WTC11 (cell line): ENCODE measurements around the gene CRB2. TPM values are rescaled to one million over a fixed set of nuclear protein-coding genes. Genes with fewer than 3 reads are reported as not detected.
A peak's percentile ranks its signal among the peaks of the same experiment; 100 is the strongest.

ENCODE experiments used
- ATAC-seq: fragments of 200-7000 bp; cut with Tn5 transposase; 2 replicates; pipeline ENCODE4 v1.10.0; 2021; ENCODE audit warnings: mild to moderate bottlenecking, moderate library complexity
- CTCF ChIA-PET: fragments of 300-600 bp; sonication (Branson Sonifier 250); formaldehyde crosslinking; loops from one replicate; lab custom pipeline; 2021; ENCODE audit warnings: antibody characterized with exemption; lab: Charles Lee
- POLR2A ChIA-PET: fragments of 350-600 bp; sonication (Branson Sonifier 250); formaldehyde crosslinking; loops from one replicate; lab custom pipeline; 2021; ENCODE audit warnings: antibody characterized with exemption; lab: Charles Lee
- DNase-seq: peaks from one replicate; pipeline ENCODE4 v3.0.0; 2021; ENCODE audit warnings: low spot score
- H3K27ac Mint-ChIP-seq: 2 replicates; pipeline ENCODE4 v1.8.0; 2021; ENCODE audit warnings: mixed read lengths
- H3K27me3 Mint-ChIP-seq: 2 replicates; pipeline ENCODE4 v1.8.0; 2021; ENCODE audit warnings: low read depth, mild to moderate bottlenecking, moderate library complexity, mixed read lengths
- H3K36me3 Mint-ChIP-seq: 2 replicates; pipeline ENCODE4 v1.8.0; 2021; ENCODE audit warnings: mixed read lengths
- H3K4me1 Mint-ChIP-seq: 2 replicates; pipeline ENCODE4 v1.8.0; 2022; ENCODE audit warnings: mixed read lengths
- H3K4me3 Mint-ChIP-seq: 2 replicates; pipeline ENCODE4 v1.8.0; 2021; ENCODE audit warnings: mild to moderate bottlenecking, moderate library complexity, mixed read lengths
- H3K9me3 Mint-ChIP-seq: 2 replicates; pipeline ENCODE4 v1.8.0; 2021; ENCODE audit warnings: mixed read lengths
- ATF1 ChIP-seq: sonication (generic); formaldehyde crosslinking; IDR thresholded peaks from 2 replicates; pipeline ENCODE4 v1.8.1; 2023; ENCODE audit warnings: mild to moderate bottlenecking, moderate library complexity, missing genetic modification reagents
- ATF2 ChIP-seq: sonication (generic); formaldehyde crosslinking; IDR thresholded peaks from 2 replicates; pipeline ENCODE4 v1.8.1; 2022; ENCODE audit warnings: low read depth, missing genetic modification reagents, borderline replicate concordance
- CREB1 ChIP-seq: sonication (generic); formaldehyde crosslinking; IDR thresholded peaks from 2 replicates; pipeline ENCODE4 v1.8.0; 2023; ENCODE audit warnings: mild to moderate bottlenecking, missing genetic modification reagents
- CREM ChIP-seq: sonication (generic); formaldehyde crosslinking; IDR thresholded peaks from 2 replicates; pipeline ENCODE4 v1.8.1; 2022; ENCODE audit warnings: mild to moderate bottlenecking, missing genetic modification reagents, moderate library complexity
- ESRRA ChIP-seq: sonication (generic); formaldehyde crosslinking; IDR thresholded peaks from 2 replicates; pipeline ENCODE4 v1.8.1; 2022; ENCODE audit warnings: mild to moderate bottlenecking, missing genetic modification reagents, borderline replicate concordance
- FOXJ3 ChIP-seq: sonication (generic); formaldehyde crosslinking; IDR thresholded peaks from 2 replicates; pipeline ENCODE4 v1.9.0; 2021; ENCODE audit warnings: missing genetic modification reagents, mild to moderate bottlenecking, borderline replicate concordance
- FOXK1 ChIP-seq: sonication (generic); formaldehyde crosslinking; IDR thresholded peaks from 2 replicates; pipeline ENCODE4 v1.8.0; 2022; ENCODE audit warnings: mild to moderate bottlenecking, moderate library complexity, missing genetic modification reagents
- FOXP4 ChIP-seq: sonication (generic); formaldehyde crosslinking; IDR thresholded peaks from 2 replicates; pipeline ENCODE4 v1.8.0; 2022; ENCODE audit warnings: mild to moderate bottlenecking, missing genetic modification reagents
- HMGA2 ChIP-seq: fragments of 250-450 bp; sonication (Bioruptor Pico); IDR thresholded peaks from 2 replicates; pipeline ENCODE4 v1.4.0; 2021; ENCODE audit warnings: mild to moderate bottlenecking, moderate library complexity
- IRF1 ChIP-seq: sonication (generic); formaldehyde crosslinking; IDR thresholded peaks from 2 replicates; pipeline ENCODE4 v1.8.0; 2023; ENCODE audit warnings: missing genetic modification reagents
- MAX ChIP-seq: sonication (generic); formaldehyde crosslinking; IDR thresholded peaks from 2 replicates; pipeline ENCODE4 v1.8.0; 2022; ENCODE audit warnings: mild to moderate bottlenecking, missing genetic modification reagents
- MLX ChIP-seq: sonication (generic); formaldehyde crosslinking; IDR thresholded peaks from 2 replicates; pipeline ENCODE4 v1.8.1; 2023; ENCODE audit warnings: mild to moderate bottlenecking, missing genetic modification reagents, moderate library complexity
- NFATC4 ChIP-seq: fragments of 250-450 bp; sonication (Bioruptor Pico); IDR thresholded peaks from 2 replicates; pipeline ENCODE4 v1.9.0; 2021; ENCODE audit warnings: mild to moderate bottlenecking
- NFE2L1 ChIP-seq: sonication (generic); formaldehyde crosslinking; IDR thresholded peaks from 2 replicates; pipeline ENCODE4 v1.8.1; 2023; ENCODE audit warnings: missing genetic modification reagents
- PRRX2 ChIP-seq: fragments of 250-450 bp; sonication (Bioruptor Pico); IDR thresholded peaks from 2 replicates; pipeline ENCODE4 v1.8.0; 2021; ENCODE audit warnings: mild to moderate bottlenecking
- TEAD1 ChIP-seq: sonication (generic); formaldehyde crosslinking; IDR thresholded peaks from 2 replicates; pipeline ENCODE4 v1.8.0; 2022; ENCODE audit warnings: mild to moderate bottlenecking, missing genetic modification reagents
- TEAD4 ChIP-seq: sonication (generic); formaldehyde crosslinking; IDR thresholded peaks from 2 replicates; pipeline ENCODE4 v1.8.0; 2022; ENCODE audit warnings: mild to moderate bottlenecking, missing genetic modification reagents
- TP53 ChIP-seq: sonication (generic); formaldehyde crosslinking; IDR thresholded peaks from 2 replicates; pipeline ENCODE4 v1.8.1; 2023; ENCODE audit warnings: mild to moderate bottlenecking, missing genetic modification reagents
- USF1 ChIP-seq: sonication (generic); formaldehyde crosslinking; IDR thresholded peaks from 2 replicates; pipeline ENCODE4 v1.8.0; 2022; ENCODE audit warnings: mild to moderate bottlenecking, missing genetic modification reagents
- USF2 ChIP-seq: sonication (generic); formaldehyde crosslinking; IDR thresholded peaks from 2 replicates; pipeline ENCODE4 v1.8.1; 2023; ENCODE audit warnings: mild to moderate bottlenecking, missing genetic modification reagents, moderate library complexity
- ZBTB21 ChIP-seq: sonication (generic); formaldehyde crosslinking; IDR thresholded peaks from 2 replicates; pipeline ENCODE4 v1.8.1; 2023; ENCODE audit warnings: mild to moderate bottlenecking, missing genetic modification reagents, borderline replicate concordance
- ZBTB43 ChIP-seq: sonication (generic); formaldehyde crosslinking; IDR thresholded peaks from 2 replicates; pipeline ENCODE4 v1.8.1; 2023; ENCODE audit warnings: mild to moderate bottlenecking, missing genetic modification reagents
- ZNF121 ChIP-seq: sonication (generic); formaldehyde crosslinking; IDR thresholded peaks from 2 replicates; pipeline ENCODE4 v1.8.0; 2023; ENCODE audit warnings: missing genetic modification reagents
- ZNF138 ChIP-seq: sonication (generic); formaldehyde crosslinking; conservative IDR thresholded peaks from 2 replicates; pipeline ENCODE4 v1.8.1; 2022; ENCODE audit warnings: mild to moderate bottlenecking, moderate library complexity, missing genetic modification reagents
- ZNF219 ChIP-seq: sonication (generic); formaldehyde crosslinking; IDR thresholded peaks from 2 replicates; pipeline ENCODE4 v1.8.0; 2023; ENCODE audit warnings: missing genetic modification reagents, mild to moderate bottlenecking, borderline replicate concordance
- ZNF232 ChIP-seq: sonication (generic); formaldehyde crosslinking; IDR thresholded peaks from 2 replicates; pipeline ENCODE4 v1.8.0; 2022; ENCODE audit warnings: mild to moderate bottlenecking, missing genetic modification reagents
- ZNF263 ChIP-seq: sonication (generic); formaldehyde crosslinking; IDR thresholded peaks from 2 replicates; pipeline ENCODE4 v1.8.1; 2022; ENCODE audit warnings: low read depth, mild to moderate bottlenecking, moderate library complexity, missing genetic modification reagents
- total RNA-seq: library from RNA; stranded (reverse); gene quantifications from 3 replicates; pipeline ENCODE4 v1.2.3, GENCODE V29; 2021

CRB2 gene
- total RNA-seq, 1 experiment from 2014 or later = 3.5 TPM

- Mint-ChIP-seq H3K27me3 (no peaks in the 10 kb centered on the region), H3K36me3 (0 out of 2 replicates have a peak, but pooled peaks cover 2% of the 10 kb centered on the region), H3K9me3 (no peaks in the 10 kb centered on the region), H3K27ac (peak overlapping the region; percentile 70; the same call in 1 of the 2 replicates), H3K4me3 (no peak overlapping the region), H3K4me1 (peaks cover 27% of the 10 kb centered on the region)
- DNase-seq (no peak), ATAC-seq (no peak)
- TF ChIP-seq CREB1 (CRISPR knock-in tag) = no peak
- TF ChIP-seq MAX = no peak
- TF ChIP-seq FOXK1 (CRISPR knock-in tag) = no peak
- TF ChIP-seq ZNF232 (CRISPR knock-in tag) = no peak
- no peak for TF ChIP-seq TP53 (CRISPR knock-in tag)
- TF ChIP-seq USF2 = no peak
- no peak for TF ChIP-seq ZBTB43 (CRISPR knock-in tag)
- no peak for TF ChIP-seq NFE2L1 (CRISPR knock-in tag)
- TF ChIP-seq ATF1 (CRISPR knock-in tag) = no peak
- no peak for TF ChIP-seq PRRX2 (CRISPR knock-in tag)
- no peak for TF ChIP-seq USF1
- ChIA-PET POLR2A (no interaction called here), CTCF (interaction anchor here (0.6 to 1.8 kb wide), 2 partner anchors 16 to 624 kb away, joined by 3 to 11 read pairs; no protein-coding TSS in a partner anchor)
Measured at GRCh38 chr9:123416176-123416575, 60.2 kb downstream of the CRB2 start.

GRCh38 chr9:123417289-123418051 is 61.5 kb downstream of the CRB2 start:
- no peak overlapping the region for H3K27ac Mint-ChIP-seq
- H3K4me3 Mint-ChIP-seq = no peak overlapping the region
- ChIA-PET POLR2A (interaction anchor here (1.0 kb wide), 1 partner anchor 123 kb away, joined by 3 read pairs; no protein-coding TSS in a partner anchor), CTCF (interaction anchor here (0.6 to 2.1 kb wide), 5 partner anchors 10 to 184 kb away, joined by 3 to 7 read pairs (median 3); no protein-coding TSS in a partner anchor)
- H3K27me3 Mint-ChIP-seq = no peaks in the 10 kb centered on the region
- DNase-seq (no peak), ATAC-seq (0 out of 2 replicates have a peak, but pooled peaks have one; percentile 16)
- H3K4me1 Mint-ChIP-seq = peaks cover 40% of the 10 kb centered on the region
- no peaks in the 10 kb centered on the region for H3K9me3 Mint-ChIP-seq
- 0 out of 2 replicates have a peak, but pooled peaks cover 2% of the 10 kb centered on the region for H3K36me3 Mint-ChIP-seq
- no peak for TF ChIP-seq ATF2 (CRISPR knock-in tag)
- TF ChIP-seq IRF1 (CRISPR knock-in tag) = no peak
- no peak for TF ChIP-seq NFATC4 (CRISPR knock-in tag)
- TF ChIP-seq TEAD4 (CRISPR knock-in tag) = no peak
- no peak for TF ChIP-seq FOXP4 (CRISPR knock-in tag)
- no peak for TF ChIP-seq MLX (CRISPR knock-in tag)
- no peak for TF ChIP-seq ESRRA (CRISPR knock-in tag)
- TF ChIP-seq CREM (CRISPR knock-in tag) = no peak
- TF ChIP-seq TEAD1 (CRISPR knock-in tag) = no peak
- TF ChIP-seq HMGA2 (CRISPR knock-in tag) = no peak
- TF ChIP-seq ZNF263 (CRISPR knock-in tag) = no peak
- TF ChIP-seq ZNF219 (CRISPR knock-in tag) = no peak
- no peak for TF ChIP-seq FOXJ3 (CRISPR knock-in tag)
- TF ChIP-seq ZNF138 (CRISPR knock-in tag) = no peak
- no peak for TF ChIP-seq ZBTB21 (CRISPR knock-in tag)
- TF ChIP-seq ZNF121 (CRISPR knock-in tag) = no peak
